HL-60/S4 treated with phorbol 12-myristate 13-acetate at 8.2 ng/mL for 4 days and 3 days (cell line): ENCODE data around the gene ZNF559.
"Not testable (repeated sequence)": the region's sequence is repeated elsewhere in the genome, so short reads cannot be mapped to it uniquely, and the experiment has no call there.

Experiments
- in situ Hi-C: fragments of 300-500 bp; cut with MboI; formaldehyde crosslinking; loops from 2 replicates; pipeline ENCODE4 v1.15.0; 2022; ENCODE audit warnings: low sequenced_read_pairs

The ZNF559 gene

GRCh38 chr19:9323919-9324583, at the start of gene ZNF559:
TSS of gene ZNF559 (plus strand) at chr19:9324179. CDS start at chr19:9338550, 14,371 bp downstream.
- in situ Hi-C loops, result no loop called here

DNA sequence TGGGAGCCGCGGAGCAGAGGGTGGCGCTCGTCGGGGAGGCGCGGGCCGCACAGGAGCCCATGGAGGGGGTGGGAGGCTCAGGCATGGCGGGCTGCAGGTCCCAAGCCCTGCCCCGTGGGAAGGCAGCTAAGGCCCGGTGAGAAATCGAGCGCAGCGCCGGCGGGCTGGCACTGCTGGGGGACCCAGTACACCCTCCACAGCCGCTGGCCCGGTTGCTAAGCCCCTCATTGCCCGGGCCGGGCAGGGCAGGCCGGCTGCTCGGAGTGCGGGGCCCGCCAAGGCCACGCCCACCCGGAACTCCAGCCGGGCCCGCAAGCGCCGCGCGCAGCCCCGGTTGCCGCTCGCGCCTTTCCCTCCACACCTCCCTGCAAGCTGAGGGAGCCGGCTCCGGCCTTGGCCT, 40.5 kb upstream of the ZNF559 start:
- in situ Hi-C loops, result not testable (repeated sequence)

DNA sequence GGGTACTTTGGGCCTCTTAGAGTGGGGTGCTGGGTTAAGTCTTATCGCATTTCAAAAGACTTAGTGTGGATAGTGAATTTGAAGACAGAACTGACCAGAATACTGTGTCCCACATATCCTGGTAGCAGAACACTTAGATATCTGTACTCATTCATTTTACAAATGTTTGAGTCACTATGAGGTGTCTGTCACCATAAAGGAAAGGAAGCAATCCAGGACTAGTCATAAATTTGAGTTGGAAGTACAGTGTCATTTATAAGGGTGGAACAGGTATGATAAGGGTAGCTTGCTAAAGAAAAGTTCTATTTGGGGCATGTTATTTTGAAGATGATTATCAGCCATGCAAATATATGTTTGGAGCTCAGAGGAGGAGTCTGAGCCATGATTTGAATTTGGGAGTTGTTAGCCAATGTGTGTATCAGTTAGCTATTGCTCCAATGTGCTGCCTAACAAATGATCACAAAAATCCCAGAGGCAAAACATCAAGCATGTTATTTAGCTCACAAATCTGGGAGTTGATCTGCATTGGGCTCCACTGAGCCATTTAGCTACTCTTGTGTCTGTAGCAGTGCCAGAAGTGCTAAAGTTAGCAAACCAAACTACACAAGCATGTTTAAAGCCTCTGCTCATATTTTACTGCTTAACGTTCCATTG, 34.6 kb upstream of the ZNF559 start:
- in situ Hi-C loops, result no loop called here

DNA sequence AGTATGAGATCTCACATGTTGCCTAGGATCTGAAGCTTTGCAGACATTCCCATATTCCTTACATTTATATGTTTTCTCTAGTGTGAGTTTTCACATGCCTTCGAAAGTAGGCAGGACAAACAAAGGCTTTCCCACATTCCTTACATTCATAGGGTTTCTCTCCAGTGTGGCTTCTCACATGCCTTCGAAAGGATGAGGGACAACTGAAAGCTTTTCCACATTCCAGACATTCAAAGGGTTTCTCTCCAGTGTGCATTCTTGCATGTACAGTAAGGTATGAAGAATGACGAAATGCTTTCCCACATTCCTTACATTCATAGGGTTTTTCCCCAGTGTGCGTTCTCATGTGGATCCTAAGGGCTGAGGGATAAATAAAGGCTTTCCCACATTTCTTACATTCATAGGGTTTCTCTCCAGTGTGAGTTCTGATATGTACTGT, 28.5 kb upstream of the ZNF559 start:
- in situ Hi-C loops, result no loop called here

DNA sequence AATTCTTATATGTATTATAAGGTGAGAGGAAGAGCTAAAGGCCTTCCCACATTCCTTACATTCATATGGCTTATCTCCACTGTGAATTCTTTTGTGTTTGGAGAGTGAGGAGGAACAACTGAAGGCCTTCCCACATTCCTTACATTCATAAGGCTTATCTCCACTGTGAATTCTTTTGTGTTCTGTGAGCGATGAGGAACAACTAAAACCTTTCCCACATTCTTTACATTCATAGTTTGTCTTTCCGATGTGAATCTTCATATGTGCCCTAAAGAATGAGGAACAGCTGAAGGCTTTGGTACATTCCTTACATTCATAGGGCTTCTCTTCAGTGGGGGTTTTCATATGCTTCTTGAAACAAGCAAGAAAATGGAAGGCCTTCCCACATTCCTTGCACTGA, 27.6 kb upstream of the ZNF559 start:
- in situ Hi-C loops, result no loop called here

GRCh38 chr19:9306443-9306842, 17.5 kb upstream of the ZNF559 start:
- in situ Hi-C loops, result no loop called here

DNA sequence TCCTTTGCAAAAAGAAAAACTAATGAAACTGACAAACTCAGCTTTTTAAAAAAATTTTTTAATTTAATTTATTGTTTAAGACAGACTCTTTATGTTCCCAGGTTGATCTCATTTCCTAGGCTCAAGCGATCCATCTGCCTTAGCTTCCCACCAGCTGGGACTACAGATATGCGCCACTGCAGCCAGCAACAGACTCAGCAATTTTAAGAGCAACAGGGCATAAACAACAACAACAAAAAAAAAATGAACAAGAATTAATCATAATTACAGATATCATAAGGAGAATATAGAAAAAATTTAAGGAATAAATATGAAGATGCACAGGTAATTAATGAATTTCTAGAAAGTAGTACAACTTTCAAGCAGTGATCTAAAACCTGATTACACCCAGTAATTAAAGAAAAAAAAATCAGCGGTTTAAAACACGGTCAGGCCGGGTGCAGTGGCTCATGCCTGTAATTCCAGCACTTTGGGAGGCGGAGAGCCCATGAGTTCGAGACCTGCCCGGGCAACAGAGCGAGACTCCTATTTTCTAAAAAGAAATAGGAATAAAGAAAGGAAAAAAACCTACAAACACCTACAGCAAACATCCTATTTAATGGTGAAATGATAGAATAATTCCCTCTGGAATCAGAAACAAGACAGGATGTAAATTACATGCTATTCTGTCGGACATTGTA, 15.7 kb upstream of the ZNF559 start:
- in situ Hi-C loops, result no loop called here

DNA sequence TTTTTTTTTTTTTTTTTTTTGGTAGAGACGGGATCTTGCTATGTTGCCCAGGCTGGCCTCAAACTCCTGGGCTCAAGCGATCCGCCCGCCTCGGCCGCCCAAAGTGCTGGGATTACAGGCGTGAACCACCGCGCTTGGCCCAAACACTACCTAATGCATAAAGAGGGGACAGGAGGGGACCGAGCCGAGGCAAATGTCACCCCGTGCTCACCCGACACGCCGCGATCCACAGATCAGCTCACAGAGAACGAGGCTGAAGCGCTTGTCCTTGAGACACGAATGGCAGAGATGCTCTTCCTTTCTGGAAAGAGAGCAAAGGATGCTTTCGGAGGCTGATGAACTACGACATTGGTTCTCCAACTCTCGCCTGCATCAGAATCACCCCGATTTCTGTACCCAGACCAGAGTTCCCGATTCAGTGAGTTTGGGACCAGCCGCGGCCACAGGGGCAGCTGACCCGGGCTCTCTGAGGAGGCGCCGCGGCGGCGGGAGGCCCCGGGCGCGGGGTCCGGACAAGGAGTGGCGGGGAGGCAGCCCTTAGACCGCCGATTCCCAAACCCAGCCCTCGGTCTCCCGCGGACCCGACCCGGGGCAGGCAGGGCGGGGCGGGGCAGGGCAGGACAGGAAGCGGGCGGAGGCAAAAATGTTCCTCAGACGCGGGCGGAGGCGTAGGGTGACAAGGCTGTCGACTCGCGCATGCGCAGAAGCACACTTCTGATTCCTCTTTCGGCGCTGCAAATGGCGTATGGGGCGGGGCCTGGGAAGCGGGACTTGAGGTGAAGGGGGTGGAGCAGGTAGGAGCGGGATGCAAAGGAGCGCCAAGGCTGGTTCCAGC, 14.6 kb upstream of the ZNF559 start, which contains the start of gene ZNF699:
ZNF699 (minus strand) TSS at position 700 of the 835 bp plus-strand sequence. CDS start 4,719 bp downstream, outside the sequence.
- in situ Hi-C loops, result no loop called here

- in situ Hi-C loops, result no loop called here
Measured at GRCh38 chr19:9309974-9310446, 14.0 kb upstream of the ZNF559 start.

- in situ Hi-C loops, result no loop called here
Measured at GRCh38 chr19:9313756-9314155, 10.2 kb upstream of the ZNF559 start.

- in situ Hi-C loops, result no loop called here
Measured at GRCh38 chr19:9321338-9321737, 2.6 kb upstream of the ZNF559 start.

DNA sequence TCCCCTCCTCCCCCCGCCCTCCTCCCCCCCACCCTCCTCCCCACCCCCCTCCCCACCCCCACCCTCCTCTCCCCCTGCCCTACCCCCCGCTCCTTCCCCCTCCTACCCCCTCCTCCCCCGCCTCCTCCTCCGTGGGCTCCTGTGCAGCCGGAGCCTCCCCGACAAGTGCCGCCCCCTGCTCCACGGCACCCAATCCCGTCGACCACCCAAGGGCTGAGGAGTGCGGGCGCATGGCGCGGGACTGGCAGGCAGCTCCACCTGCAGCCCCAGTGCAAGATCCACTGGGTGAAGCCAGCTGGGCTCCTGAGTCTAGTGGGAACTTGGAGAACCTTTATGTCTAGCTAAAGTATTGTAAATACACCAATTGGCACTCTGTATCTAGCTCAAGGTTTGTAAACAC, 2.2 kb upstream of the ZNF559 start:
- in situ Hi-C loops, result not testable (repeated sequence)

GRCh38 chr19:9322201-9322600, 1.8 kb upstream of the ZNF559 start:
- in situ Hi-C loops, result not testable (repeated sequence)

DNA sequence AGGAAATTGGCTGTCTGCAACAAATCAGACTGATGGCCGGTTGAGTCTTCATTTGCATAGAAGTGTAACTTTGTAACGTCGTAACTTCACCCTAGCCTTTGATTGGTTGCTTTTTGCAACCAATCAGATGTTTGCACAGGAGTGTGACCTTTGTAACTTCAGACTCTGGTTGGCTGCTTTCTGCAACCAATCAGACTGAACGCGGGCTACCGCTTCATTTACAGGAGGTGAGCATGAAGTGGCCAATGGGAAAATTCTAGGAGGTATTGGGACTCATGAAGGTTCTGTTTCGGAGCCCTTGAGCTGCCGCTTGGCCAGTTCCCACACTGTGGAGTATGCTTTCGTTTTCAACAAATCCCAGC, 441 bp upstream of the ZNF559 start:
- in situ Hi-C loops, result no loop called here

GRCh38 chr19:9324584-9324962, 594 bp downstream of the ZNF559 start:
- in situ Hi-C loops, result no loop called here

DNA sequence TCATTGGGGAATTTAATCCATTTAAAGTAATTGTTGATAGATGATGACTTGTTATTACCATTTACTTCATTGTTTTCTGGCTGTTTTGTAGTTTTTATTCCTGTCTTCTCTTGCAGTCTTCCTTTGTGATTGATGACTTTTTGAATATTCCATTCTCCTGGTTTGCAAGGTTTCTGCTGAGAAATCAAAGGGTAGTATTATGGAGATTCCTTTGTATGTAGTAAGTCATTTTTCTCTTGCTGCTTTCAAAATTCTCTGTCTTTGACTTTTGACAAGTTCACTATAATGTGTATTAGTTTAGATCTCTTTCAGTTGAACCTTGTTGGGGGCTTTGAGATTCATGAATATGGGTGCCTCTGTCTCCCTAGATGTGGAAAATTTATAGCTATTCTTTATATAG, 6.0 kb downstream of the ZNF559 start:
- in situ Hi-C loops, result no loop called here

GRCh38 chr19:9342610-9343304, 18.8 kb downstream of the ZNF559 start:
- in situ Hi-C loops, result no loop called here

- in situ Hi-C loops, result no loop called here
Measured at GRCh38 chr19:9345005-9345404, 21.0 kb downstream of the ZNF559 start.

- in situ Hi-C loops, result no loop called here
Measured at GRCh38 chr19:9348253-9348652, 24.3 kb downstream of the ZNF559 start.

- in situ Hi-C loops, result no loop called here
Measured at GRCh38 chr19:9348671-9349070, 24.7 kb downstream of the ZNF559 start.
